GM12873 (cell line): ENCODE measurements around the gene TCF23.

Experiments
- CTCF ChIP-seq: IDR thresholded peaks from 2 replicates; pipeline ENCODE4 v1.5.1; 2012; ENCODE audit warnings: low read depth, mild to moderate bottlenecking, moderate library complexity, low read length, control low read depth; ENCODE audit not compliant: insufficient read depth; ENCODE audit errors: missing control alignments

Gene TCF23

GRCh38 chr2:27115519-27115918, 33.3 kb upstream of the TCF23 start:
- no peak for TF ChIP-seq CTCF

- TF ChIP-seq CTCF = no peak
These were observed 30.7 kb upstream of the TCF23 start for GRCh38 chr2:27117995-27118524.

- no peak for TF ChIP-seq CTCF
These were observed 30.1 kb upstream of the TCF23 start, which contains the start of gene CGREF1 for GRCh38 chr2:27118525-27119329. TSS of gene CGREF1 (minus strand) at chr2:27119128. CDS start at chr2:27104366, 14,762 bp downstream.

- no peak for TF ChIP-seq CTCF
These were observed 26.9 kb upstream of the TCF23 start for GRCh38 chr2:27121906-27122305.

GRCh38 chr2:27122791-27123190, 26.0 kb upstream of the TCF23 start:
- TF ChIP-seq CTCF = no peak

GRCh38 chr2:27123302-27124150, 25.3 kb upstream of the TCF23 start, which contains the start of gene ABHD1:
TSS of gene ABHD1 (plus strand) at chr2:27123815. CDS start at chr2:27123949, 134 bp downstream.
- TF ChIP-seq CTCF = no peak

GRCh38 chr2:27125104-27125503, 23.7 kb upstream of the TCF23 start:
- TF ChIP-seq CTCF = no peak
